ENCODE results near the gene ECT2L. TPM values are rescaled to one million over a fixed set of nuclear protein-coding genes. Genes with fewer than 3 reads are reported as not detected.

ECT2L gene
- total and polyA plus RNA-seq, 9 donors = 0.05 to 6.8 (median 0.17) TPM

GRCh38 chr6:138891255-138891986 lies 95.5 kb downstream of the ECT2L start:
- no peak for DNase-seq
- Histone ChIP-seq H3K4me1 (ENCODE audit: insufficient read depth) (no peaks in the 10 kb centered on the region), H3K4me3 (no peak overlapping the region), H3K36me3 (no peaks in the 10 kb centered on the region), H3K9me3 (no peaks in the 10 kb centered on the region), H3K27ac (no peak overlapping the region), H3K27me3 (no peaks in the 10 kb centered on the region)
- TF ChIP-seq CTCF (IDR thresholded peaks at IDR 0.05) (no peak), EP300 (IDR thresholded peaks at IDR 0.05) (no peak), POLR2A (IDR thresholded peaks at IDR 0.05) (no peak)
- intact Hi-C loops (cut with DNase I) = no loop called here
- WGBS, 3 donors = 90 to 91% (median 90%) methylated on average over 3 of the region's 3 CpGs

- Histone ChIP-seq H3K4me1 (ENCODE audit: insufficient read depth) (no peaks in the 10 kb centered on the region), H3K4me3 (no peak overlapping the region), H3K27me3 (no peaks in the 10 kb centered on the region), H3K27ac (no peak overlapping the region), H3K9me3 (no peaks in the 10 kb centered on the region), H3K36me3 (no peaks in the 10 kb centered on the region)
- 92 to 94% (median 93%) methylated on average over 8 of the region's 8 CpGs for WGBS, 3 donors
- no peak for TF ChIP-seq POLR2A (IDR thresholded peaks at IDR 0.05)
- no peak for DNase-seq
- intact Hi-C loops (cut with DNase I) = no loop called here
Measured at GRCh38 chr6:138896104-138896756, 100.3 kb downstream of the ECT2L start.

GRCh38 chr6:138897031-138897430 lies 101.1 kb downstream of the ECT2L start:
- DNase-seq = no peak
- no peaks in the 10 kb centered on the region for H3K4me1 ChIP-seq (ENCODE audit: insufficient read depth)
- no peaks in the 10 kb centered on the region for H3K27me3 ChIP-seq
- intact Hi-C loops (cut with DNase I) = no loop called here
- no peaks in the 10 kb centered on the region for H3K9me3 ChIP-seq
- H3K36me3 ChIP-seq = no peaks in the 10 kb centered on the region
- no peak for TF ChIP-seq CTCF (IDR thresholded peaks at IDR 0.05)
- no peak for TF ChIP-seq POLR2A (IDR thresholded peaks at IDR 0.05)
- no peak for TF ChIP-seq EP300 (IDR thresholded peaks at IDR 0.05)
- no peak overlapping the region for H3K4me3 ChIP-seq
- H3K27ac ChIP-seq = no peak overlapping the region

- no peaks in the 10 kb centered on the region for H3K4me1 ChIP-seq (ENCODE audit: insufficient read depth)
- WGBS, 3 donors = 83 to 88% (median 84%) methylated on average over 7 of the region's 7 CpGs
- intact Hi-C loops (cut with DNase I) = no loop called here
- peaks cover 2% of the 10 kb centered on the region for H3K36me3 ChIP-seq
- H3K4me3 ChIP-seq = no peak overlapping the region
- no peaks in the 10 kb centered on the region for H3K9me3 ChIP-seq
- H3K27ac ChIP-seq = no peak overlapping the region
- TF ChIP-seq CTCF (IDR thresholded peaks at IDR 0.05) (no peak), POLR2A (IDR thresholded peaks at IDR 0.05) (no peak), EP300 (IDR thresholded peaks at IDR 0.05) (no peak)
- H3K27me3 ChIP-seq = no peaks in the 10 kb centered on the region
- DNase-seq = no peak
Measured at GRCh38 chr6:138907167-138907566, 111.3 kb downstream of the ECT2L start.

GRCh38 chr6:138909511-138909910 lies 113.6 kb downstream of the ECT2L start:
- TF ChIP-seq POLR2A (IDR thresholded peaks at IDR 0.05) = no peak
- TF ChIP-seq EP300 (IDR thresholded peaks at IDR 0.05) = no peak
- no peak for TF ChIP-seq CTCF (IDR thresholded peaks at IDR 0.05)

More at GRCh38 chr6:138909511-138909910, 113.6 kb downstream of the ECT2L start:
- Histone ChIP-seq H3K4me1 (ENCODE audit: insufficient read depth) (no peaks in the 10 kb centered on the region), H3K27ac (no peak overlapping the region), H3K27me3 (no peaks in the 10 kb centered on the region), H3K9me3 (no peaks in the 10 kb centered on the region), H3K36me3 (peaks cover 2% of the 10 kb centered on the region), H3K4me3 (no peak overlapping the region)
- intact Hi-C loops (cut with DNase I) = no loop called here
- WGBS, 3 donors = 76 to 89% (median 76%) methylated on average over 4 of the region's 4 CpGs
- no peak for DNase-seq

Data from ovary (tissue), 9 donors.